ENCODE results near the gene GNB1L.

GNB1L gene, protein sequence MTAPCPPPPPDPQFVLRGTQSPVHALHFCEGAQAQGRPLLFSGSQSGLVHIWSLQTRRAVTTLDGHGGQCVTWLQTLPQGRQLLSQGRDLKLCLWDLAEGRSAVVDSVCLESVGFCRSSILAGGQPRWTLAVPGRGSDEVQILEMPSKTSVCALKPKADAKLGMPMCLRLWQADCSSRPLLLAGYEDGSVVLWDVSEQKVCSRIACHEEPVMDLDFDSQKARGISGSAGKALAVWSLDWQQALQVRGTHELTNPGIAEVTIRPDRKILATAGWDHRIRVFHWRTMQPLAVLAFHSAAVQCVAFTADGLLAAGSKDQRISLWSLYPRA

DNA sequence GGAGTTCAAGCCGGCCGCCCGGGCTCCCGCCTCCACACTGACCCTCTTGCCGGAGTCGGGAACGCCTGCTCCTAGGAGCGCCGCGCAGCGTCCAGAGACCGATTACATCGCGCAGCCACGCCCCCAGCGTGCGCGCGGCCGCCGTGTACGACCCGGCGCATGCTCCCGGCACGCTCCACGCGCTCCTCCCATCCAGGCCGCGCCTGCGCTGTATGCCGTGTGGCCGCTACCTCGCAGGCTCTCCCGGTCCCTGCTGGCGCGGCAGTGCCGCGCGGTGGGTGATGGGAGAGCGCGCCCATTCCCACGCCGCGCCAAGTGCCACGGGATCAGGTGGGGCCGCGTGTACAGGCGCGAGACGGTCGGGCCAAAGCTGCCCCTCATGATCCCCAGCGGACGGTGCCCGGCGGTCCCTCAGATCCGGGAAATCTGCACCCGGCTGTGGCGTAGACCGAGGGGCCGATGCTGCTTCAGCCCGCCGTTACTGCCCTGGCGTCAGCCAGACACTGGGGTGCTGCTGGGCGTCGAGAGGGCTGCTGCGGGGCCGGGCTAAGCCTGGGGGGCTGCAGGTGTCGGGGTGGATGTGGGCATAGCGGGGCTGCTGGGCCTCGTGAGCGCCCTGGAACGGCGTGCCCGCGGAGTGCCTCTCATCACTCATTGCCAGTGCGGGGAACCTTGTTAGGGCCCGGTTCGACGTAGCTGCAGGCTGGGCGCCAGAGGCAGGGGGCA, at the start of gene GNB1L, which contains the start of gene RTL10:
TSS of gene GNB1L (minus strand) at position 97 of the 726 bp plus-strand sequence. CDS start 33,519 bp downstream, outside the sequence.
TSS of gene RTL10 (minus strand) at position 97 of the 726 bp plus-strand sequence. CDS start 2,613 bp downstream, outside the sequence.
- in situ Hi-C loops (cut with MboI; ENCODE audit: low sequenced_read_pairs), result no loop called here

DNA sequence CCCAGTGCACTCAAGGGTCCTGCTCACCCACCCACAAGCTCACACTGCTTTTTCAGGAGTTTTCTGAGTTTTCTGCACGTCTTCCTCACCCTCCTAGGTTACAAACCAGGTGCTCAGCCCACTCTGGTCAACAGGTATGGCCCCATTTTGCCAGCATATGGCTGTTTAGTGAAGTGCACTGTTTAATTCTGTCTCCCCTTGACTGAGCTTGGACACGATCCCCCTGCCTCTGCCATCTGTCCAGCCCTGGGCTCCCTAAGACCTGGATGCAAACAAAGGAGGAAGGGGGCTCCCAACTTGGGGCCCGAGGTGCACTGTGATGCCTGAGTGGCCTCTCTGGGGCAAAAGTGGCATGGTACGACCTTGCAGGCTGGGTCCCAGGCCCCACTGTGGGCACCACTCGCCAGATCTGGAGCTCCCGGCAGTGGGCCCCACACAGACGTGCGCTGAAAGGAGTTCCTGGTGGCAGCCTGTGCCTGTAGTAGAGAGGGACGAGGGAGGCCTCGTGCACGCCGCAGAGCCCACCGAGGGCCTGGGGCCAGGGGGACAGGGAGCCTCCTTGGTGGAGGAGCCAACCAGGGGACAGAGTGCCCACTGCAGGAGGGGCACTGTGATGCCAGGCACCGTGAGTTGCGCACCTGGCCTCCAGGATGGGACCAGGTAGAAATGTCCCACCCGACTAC, 49.6 kb upstream of the GNB1L start:
- in situ Hi-C loops (cut with MboI; ENCODE audit: low sequenced_read_pairs), result no loop called here

DNA sequence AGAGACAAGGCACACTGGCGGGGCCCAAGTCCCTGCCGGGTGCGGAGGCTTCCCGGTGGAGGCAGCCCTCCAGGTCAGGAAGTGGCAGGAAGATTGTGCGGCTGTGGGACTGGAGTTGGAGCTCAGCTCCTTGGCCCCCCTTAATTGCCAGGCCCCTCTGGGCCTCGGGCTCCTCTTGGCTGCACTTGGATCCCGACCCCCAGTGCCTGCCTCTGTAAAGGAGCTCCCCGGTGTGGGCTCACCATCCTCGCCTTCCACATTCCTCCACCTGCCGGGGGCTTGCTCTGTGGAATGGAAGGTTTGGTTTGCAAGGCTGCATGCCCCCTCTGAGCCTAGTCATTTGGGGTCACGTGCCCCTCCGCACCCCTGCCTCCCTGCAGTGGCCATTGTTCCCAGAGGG, 48.8 kb upstream of the GNB1L start:
- in situ Hi-C loops (cut with MboI; ENCODE audit: low sequenced_read_pairs), result no loop called here

DNA sequence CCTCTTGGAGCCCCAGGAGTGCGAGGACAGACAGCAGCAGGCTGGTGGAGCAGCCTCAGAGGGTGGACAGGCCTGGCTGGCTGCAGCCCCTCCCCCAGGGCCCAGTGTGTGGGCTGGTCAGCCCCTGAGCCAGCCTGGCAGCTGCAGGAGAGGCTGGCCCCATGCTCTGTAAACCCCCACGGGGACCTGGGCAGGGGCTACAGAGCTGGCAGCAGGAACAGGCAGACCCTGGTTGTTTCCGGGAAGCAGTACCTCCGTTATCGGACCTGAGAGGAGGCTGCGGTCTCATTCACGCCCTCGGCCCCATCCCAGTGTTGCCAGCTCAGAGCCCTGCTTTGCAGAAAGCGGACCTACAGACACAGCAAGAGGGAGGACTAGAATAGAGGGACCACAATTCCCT, 48.4 kb upstream of the GNB1L start:
- in situ Hi-C loops (cut with MboI; ENCODE audit: low sequenced_read_pairs), result no loop called here

DNA sequence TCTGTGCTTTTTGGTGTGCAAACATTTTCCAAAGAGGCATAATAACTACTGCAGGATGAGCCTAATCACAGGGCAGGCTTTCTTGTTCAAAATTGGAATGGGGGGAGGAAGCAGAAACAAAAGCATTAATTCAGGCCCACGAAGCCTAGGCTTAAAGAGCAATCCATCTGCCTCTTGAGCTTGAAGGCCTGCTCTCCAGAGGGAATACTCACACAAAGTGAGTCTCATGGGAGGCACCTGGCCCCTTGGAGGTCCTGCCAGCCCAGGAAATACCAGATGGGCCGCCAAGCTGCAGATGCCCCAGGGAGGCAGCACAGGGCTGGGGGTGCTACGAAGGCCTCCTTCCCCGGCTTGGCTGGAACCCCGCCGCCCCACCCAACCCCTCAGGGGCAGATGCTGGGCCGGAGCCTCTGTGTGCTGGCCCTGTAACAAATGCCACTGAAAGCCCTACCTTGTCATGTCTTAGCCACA, 47.6 kb upstream of the GNB1L start:
- in situ Hi-C loops (cut with MboI; ENCODE audit: low sequenced_read_pairs), result no loop called here

DNA sequence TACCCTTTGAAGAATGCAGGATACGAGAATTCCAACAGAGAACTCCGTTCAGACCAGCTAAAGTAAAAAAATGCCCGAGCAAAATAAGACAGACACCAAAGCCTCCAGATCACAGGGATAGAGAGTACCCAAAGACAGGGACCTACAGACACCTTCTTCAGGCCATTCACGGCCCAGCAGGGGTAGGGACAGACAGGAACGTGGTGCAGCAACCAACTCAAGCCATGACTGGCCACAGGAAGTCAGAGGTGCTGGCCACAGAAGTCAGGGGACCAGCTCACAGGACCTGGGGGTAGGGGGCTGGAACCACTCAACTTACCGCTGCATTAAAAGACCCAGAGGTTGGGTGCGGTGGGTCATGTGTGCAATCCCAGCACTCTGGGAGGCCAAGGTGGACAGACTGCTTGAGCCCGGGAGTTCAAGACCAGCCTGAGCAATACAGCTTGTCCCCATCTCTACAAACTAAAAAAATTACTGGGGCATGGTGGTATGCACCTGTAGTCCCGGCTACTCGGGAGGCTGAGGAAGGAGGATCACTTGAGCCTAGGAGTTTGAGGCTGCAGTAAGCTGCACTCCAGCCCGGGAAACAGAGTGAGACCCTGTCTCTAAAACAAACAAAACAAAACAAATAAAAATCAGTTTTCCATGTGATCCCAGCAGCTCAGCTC, 47.0 kb upstream of the GNB1L start:
- in situ Hi-C loops (cut with MboI; ENCODE audit: low sequenced_read_pairs), result no loop called here

DNA sequence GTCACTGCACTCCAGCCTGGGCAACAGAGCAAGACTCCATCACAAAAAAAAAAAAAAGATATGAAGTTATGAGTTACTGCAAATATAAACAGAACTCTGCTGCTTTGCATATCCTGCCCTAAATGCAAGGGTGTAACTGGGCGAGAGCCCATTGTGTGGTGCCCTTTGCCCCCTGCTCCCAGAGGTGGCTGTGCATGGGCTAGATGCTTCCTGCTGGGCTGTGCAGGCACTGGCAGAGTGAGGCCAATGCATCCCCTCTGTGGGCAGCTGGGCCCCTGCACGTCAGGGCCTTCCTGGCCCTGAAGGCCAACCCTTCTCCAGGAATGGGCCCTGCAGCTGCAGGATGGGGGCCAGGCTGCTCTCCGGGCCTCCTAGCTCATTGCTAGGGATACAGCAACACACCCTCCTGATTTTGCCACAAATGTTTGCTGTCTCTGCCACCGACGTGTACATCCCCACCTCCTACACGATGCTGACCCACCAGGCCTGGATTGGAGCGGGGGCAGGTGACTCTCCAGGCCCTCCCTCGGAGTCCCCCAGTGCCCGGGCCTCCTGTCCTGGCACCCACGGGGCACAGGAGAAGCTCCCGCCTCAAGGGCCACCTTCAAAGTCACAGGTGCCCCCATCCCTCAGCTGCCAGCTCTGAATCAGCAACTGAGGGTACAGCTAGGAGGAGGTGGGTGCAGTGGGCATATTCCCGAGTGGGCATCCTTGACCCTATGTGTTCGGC, 46.2 kb upstream of the GNB1L start:
- in situ Hi-C loops (cut with MboI; ENCODE audit: low sequenced_read_pairs), result no loop called here

DNA sequence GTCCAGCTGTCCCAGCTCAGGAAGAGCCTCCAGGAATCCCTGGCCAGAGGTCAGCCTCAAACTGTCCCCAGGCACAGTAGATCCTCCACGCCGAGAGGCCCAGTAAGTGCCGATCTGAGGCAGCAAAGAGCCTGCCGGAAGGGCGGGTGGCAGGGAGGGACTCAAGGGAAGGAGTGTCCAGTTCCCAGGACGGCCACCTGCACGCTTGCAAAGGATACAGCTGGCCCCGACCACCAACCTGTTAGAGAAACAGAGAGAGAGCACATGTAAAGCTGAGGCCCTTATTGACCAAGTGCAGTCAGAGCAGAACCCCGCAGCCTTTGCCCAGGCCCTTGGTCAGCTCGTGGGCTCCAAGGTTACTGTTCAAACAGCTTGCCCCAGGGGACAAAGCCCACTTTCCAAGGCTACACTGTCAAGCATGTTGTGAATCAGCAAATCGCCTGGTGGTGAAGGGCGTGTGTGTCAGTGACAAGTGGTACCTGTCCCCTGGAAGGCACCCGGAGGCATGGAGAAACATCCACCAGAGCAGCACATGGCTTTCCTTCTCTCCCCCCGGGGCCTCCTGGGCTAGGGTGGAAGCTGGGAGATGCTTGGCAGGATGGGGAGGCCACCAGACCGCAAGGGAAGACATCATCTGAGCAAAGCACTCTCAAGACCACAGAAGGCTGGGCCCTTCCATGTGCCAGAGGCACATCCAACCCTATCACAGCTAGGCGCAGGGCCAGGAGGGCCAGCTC, 44.3 kb upstream of the GNB1L start:
- in situ Hi-C loops (cut with MboI; ENCODE audit: low sequenced_read_pairs), result no loop called here

DNA sequence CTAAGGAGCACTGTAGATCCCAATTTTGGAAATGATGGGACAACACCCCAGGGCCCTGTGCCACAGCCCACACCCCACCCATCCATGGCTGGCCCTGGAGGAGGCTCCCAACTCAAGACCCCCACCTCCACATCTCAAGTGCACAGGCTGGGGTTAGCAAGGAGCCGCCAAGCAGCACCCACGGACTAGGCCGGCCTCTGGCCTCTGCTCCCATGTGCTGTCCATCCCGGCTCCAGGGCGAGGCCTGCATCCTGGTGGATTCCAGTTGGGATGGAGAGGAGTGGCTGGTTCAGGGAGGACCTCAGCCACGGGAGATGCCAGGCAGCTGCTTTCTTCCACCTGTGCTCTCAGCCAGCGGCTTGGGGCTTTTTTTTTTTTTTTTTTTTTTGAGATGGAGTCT, 43.5 kb upstream of the GNB1L start:
- in situ Hi-C loops (cut with MboI; ENCODE audit: low sequenced_read_pairs), result no loop called here

DNA sequence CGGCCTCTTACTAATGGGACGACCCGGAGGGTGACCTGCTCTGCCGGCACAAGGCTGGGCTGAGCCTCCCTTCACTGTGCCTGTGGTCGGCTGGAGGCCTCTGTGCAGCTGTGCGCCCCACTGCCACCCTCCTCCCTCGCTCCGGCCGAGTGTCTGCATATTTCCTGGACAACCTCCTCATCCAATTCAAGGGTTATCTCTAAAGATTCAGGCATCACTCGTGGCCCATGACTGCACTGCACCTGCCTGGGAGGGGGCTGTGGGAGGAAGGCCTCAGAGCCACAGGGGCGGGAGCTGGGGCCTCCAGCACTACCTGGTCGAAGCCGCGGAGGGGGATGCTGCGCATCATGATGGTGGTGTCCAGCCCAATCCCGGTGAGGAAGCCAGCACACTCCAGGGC, 43.1 kb upstream of the GNB1L start:
- in situ Hi-C loops (cut with MboI; ENCODE audit: low sequenced_read_pairs), result no loop called here

DNA sequence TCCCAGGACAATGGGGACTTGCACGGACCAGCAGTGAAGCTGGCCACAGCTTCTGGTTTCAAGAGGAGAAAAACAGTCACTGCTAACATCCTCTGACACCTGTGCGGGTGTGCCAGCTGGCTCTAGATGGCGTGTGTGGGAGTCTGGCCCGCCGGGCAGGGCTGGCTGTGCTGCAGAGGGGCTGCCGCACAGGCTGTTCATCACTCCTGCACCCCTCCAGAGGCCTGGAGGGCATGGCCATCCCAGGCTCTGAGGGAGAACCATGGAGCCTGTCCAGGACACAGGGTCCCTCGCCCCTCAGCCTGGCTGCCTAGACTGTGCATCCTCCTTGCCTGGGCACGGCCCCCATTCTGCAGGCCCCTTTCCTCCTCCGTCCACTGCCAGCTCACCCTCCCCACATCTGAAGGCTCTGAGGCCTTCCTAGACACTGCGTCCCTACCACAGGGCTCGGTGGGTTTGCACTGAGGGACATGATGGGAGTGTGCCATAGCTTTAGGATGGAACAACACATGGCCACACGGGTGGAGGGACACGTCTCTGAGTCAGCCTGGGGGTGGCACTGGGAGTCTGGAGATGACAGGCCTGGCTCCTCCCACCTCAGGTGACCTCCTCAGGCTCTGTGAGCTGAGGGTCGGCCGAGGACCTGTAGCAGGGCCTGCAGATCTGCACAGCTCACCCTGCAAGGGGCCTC, 42.1 kb upstream of the GNB1L start:
- in situ Hi-C loops (cut with MboI; ENCODE audit: low sequenced_read_pairs), result no loop called here

DNA sequence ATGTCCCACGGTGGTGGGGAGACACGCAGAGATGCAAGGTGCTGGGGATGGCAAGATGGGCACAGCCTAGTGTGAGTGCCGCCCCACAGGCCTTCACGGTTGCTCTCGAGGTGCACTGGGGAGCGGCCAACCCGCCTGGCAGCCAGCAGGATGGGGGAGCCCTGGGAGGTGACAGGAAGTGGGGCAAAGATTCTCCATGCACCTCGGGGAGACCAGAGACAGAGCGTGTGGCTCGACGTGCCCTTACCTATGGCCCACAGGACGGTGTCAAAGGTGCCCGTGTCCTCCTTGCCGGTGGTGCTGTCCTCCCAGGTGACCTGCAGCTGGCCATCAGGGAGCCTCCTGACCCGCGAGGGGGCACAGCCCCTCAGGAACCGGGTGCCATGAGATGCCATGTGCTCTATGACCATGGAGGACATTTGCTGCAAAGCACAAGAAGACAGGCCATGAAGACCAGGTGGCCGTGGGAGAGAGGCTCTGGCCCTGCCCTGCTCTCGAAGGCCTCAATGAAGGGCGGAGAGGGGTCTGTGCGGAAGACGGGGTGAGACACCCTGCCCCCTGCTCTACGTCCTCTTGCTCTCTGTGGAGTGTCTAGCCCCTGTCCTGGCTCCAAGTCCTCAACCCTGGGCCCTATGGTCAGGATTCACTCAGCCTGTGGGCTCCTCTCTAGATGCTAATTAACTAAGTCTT, 40.6 kb upstream of the GNB1L start:
- in situ Hi-C loops (cut with MboI; ENCODE audit: low sequenced_read_pairs), result no loop called here

DNA sequence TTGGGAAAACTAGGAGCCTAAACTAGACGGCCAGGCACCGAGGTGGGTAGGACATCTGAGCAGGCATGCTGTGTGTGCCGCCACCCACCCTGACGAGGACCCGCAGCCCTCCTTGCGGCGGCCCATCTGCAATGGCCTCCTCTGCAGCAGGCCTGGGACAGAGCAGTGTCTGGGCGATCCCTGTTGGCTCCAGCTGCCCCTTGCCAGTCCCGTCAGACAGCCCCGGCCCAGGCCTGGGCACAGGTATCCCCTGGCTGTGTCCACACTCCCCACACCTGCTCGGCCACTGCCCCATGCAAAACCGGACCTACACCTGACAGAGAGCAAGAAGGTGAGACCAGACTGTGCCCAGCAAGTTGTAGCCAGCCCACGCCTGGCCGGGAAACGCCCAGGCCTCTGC, 38.7 kb upstream of the GNB1L start:
- in situ Hi-C loops (cut with MboI; ENCODE audit: low sequenced_read_pairs), result no loop called here

DNA sequence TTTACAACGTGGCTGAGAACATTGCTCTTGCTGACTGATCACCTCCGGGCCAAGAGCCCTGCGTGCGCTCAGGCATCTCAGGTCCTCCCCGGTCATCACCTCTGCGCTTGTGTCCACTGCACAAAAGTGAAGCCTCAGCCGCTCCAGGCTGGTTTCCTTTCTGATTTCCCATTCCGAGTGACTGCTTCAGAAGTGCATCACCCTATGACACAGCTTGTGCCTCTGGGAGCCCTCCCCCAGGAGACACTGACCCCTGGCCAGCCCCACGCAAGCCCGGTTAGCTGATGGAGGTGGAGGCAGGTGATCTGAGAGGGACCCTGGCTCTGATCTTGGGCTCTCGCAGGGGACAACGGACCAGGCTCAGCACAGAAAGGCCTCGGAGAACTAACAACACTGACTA, 38.3 kb upstream of the GNB1L start:
- in situ Hi-C loops (cut with MboI; ENCODE audit: low sequenced_read_pairs), result no loop called here

DNA sequence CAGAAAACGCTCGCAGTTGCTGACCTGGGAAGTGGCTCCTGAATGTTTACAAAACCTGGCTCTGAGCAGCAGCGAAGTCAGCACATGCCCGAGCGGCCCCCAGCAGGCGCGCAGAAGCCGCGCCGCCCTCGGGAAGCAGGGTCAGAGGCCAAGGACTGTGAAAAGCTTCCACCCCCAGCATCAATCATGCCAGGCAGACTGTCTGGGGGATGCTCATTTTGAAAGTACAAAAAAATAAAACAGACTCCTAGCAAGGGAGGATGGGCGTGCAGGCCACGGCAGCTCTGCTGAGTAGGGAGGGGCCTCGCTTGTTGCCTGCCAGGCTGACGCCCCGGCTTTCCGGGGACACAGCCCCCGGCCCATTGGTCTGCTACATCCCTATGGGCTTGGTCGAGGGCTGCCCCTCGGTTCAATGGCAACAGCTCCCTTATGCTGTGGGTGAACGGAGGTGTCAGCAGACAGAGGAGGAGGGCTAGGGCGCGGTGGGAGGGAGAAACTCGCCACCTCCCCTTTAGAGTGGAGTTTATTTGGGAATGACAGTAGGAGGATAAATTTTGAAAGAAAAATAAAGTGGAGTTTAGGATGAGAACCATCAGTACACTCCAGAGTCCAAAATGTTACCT, 37.7 kb upstream of the GNB1L start:
- in situ Hi-C loops (cut with MboI; ENCODE audit: low sequenced_read_pairs), result no loop called here

DNA sequence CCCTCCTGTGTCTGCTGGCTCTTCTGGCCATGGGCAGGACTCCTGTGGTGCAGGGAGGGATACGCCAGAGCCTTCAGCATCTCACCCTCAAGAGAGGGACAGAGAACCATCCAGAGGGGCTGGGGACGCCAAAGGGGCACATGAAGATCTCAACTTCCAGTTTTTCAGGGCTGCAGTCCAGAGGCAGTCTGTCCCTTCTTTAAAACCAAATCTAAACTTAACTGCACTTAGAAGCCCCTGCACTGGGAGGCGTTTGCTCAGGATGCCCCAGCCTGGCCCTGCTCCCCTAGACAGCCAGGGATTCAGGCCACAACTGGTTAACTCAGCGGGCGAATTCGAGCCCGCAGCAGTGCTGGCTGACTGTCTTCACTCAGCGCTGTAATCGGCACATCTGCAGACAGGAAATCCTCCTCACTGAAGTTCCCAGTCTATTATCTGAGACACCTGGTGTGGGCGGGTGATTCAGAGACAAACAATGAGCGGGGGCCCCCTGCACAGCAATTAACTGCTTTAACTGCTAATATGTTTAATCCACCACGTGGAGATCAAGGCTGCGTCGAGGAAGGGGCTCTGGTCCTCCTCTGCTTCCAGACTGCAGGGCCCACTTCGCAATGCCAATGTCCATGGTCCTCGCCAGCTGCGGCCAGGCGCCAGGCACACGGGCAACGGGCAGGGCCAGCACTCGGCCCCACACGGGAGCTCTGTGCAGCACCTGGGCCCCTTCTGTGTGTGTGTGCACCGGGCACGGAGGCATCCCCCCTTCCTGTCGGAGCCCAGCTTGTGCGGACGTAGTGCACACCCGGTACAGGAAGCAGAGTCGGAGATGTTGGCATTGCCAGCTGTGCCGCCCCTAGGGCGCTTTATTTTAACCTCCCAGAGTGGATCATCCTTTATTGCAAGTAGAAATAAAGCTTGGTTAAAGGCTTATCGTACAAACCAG, 36.9 kb upstream of the GNB1L start:
- in situ Hi-C loops (cut with MboI; ENCODE audit: low sequenced_read_pairs), result no loop called here

All from HL-60/S4 (cell line).